ENCODE results near the gene ARHGAP18.
A peak's percentile ranks its signal among the peaks of the same experiment; 100 is the strongest.
"Not testable (repeated sequence)": the region's sequence is repeated elsewhere in the genome, so short reads cannot be mapped to it uniquely, and the experiment has no call there.

Gene ARHGAP18

GRCh38 chr6:129576456-129576855 is 133.5 kb downstream of the ARHGAP18 start:
- no peak for DNase-seq (ENCODE audit: low spot score)

- DNase-seq (ENCODE audit: low spot score), result peak; percentile 29
These were observed 134.4 kb downstream of the ARHGAP18 start for GRCh38 chr6:129575378-129576118.

- not testable (repeated sequence) for DNase-seq (ENCODE audit: low spot score)
These were observed 135.4 kb downstream of the ARHGAP18 start for GRCh38 chr6:129574605-129575004.

GRCh38 chr6:129570929-129571328 is 139.0 kb downstream of the ARHGAP18 start:
- not testable (repeated sequence) for DNase-seq (ENCODE audit: low spot score)

GRCh38 chr6:129568015-129568414 is 142.0 kb downstream of the ARHGAP18 start:
- DNase-seq (ENCODE audit: low spot score), result no peak

- no peak for DNase-seq (ENCODE audit: low spot score)
These were observed 142.6 kb downstream of the ARHGAP18 start for GRCh38 chr6:129567374-129567773.

- DNase-seq (ENCODE audit: low spot score), result no peak
These were observed 144.2 kb downstream of the ARHGAP18 start for GRCh38 chr6:129565811-129566210.

- DNase-seq (ENCODE audit: low spot score), result no peak
These were observed 144.6 kb downstream of the ARHGAP18 start for GRCh38 chr6:129565366-129565765.

GRCh38 chr6:129558248-129558647 is 151.7 kb downstream of the ARHGAP18 start:
- no peak for DNase-seq (ENCODE audit: low spot score)

- DNase-seq (ENCODE audit: low spot score), result peak; percentile 12
These were observed 154.7 kb downstream of the ARHGAP18 start for GRCh38 chr6:129555206-129555832.

- DNase-seq (ENCODE audit: low spot score), result no peak
These were observed 157.6 kb downstream of the ARHGAP18 start for GRCh38 chr6:129552413-129552812.

GRCh38 chr6:129551486-129551885 is 158.5 kb downstream of the ARHGAP18 start:
- no peak for DNase-seq (ENCODE audit: low spot score)

- DNase-seq (ENCODE audit: low spot score), result no peak
These were observed 163.3 kb downstream of the ARHGAP18 start for GRCh38 chr6:129546702-129547101.

GRCh38 chr6:129544892-129545612 is 164.9 kb downstream of the ARHGAP18 start:
- no peak for DNase-seq (ENCODE audit: low spot score)

GRCh38 chr6:129543981-129544380 is 166.0 kb downstream of the ARHGAP18 start:
- no peak for DNase-seq (ENCODE audit: low spot score)

GRCh38 chr6:129542705-129543104 is 167.3 kb downstream of the ARHGAP18 start:
- no peak for DNase-seq (ENCODE audit: low spot score)

- DNase-seq (ENCODE audit: low spot score), result no peak
These were observed 170.9 kb downstream of the ARHGAP18 start for GRCh38 chr6:129539032-129539431.

GRCh38 chr6:129536271-129536670 is 173.7 kb downstream of the ARHGAP18 start:
- DNase-seq (ENCODE audit: low spot score), result no peak

- no peak for DNase-seq (ENCODE audit: low spot score)
These were observed 175.1 kb downstream of the ARHGAP18 start for GRCh38 chr6:129534926-129535325.

Measured in AG08396 (cell line).